GM23338 (cell line): ENCODE data around the gene TIMM9.

Experiments used
- TF ChIP-seq, protein P1 (sequence below), 2 experiments: fragments of 200-600 bp in 1 of 2; sonication (generic) in 1 of 2; conservative IDR thresholded peaks; 2 replicates each; pipeline versions ENCODE4 v1.5.1 to v1.6.1; 2016 to 2017; ENCODE audit warnings: antibody characterized with exemption in 2 of 2, low read depth in 2 of 2, mild to moderate bottlenecking in 2 of 2, moderate library complexity in 1 of 2
- TF ChIP-seq, protein P2 (sequence below): IDR thresholded peaks from one replicate; pipeline ENCODE4 v1.6.1; 2018; ENCODE audit warnings: antibody characterized with exemption; ENCODE audit not compliant: unreplicated experiment
- TF ChIP-seq, protein P3 (sequence below): IDR thresholded peaks from 2 replicates; pipeline ENCODE4 v1.6.1; 2016; ENCODE audit warnings: antibody characterized with exemption

DNA sequence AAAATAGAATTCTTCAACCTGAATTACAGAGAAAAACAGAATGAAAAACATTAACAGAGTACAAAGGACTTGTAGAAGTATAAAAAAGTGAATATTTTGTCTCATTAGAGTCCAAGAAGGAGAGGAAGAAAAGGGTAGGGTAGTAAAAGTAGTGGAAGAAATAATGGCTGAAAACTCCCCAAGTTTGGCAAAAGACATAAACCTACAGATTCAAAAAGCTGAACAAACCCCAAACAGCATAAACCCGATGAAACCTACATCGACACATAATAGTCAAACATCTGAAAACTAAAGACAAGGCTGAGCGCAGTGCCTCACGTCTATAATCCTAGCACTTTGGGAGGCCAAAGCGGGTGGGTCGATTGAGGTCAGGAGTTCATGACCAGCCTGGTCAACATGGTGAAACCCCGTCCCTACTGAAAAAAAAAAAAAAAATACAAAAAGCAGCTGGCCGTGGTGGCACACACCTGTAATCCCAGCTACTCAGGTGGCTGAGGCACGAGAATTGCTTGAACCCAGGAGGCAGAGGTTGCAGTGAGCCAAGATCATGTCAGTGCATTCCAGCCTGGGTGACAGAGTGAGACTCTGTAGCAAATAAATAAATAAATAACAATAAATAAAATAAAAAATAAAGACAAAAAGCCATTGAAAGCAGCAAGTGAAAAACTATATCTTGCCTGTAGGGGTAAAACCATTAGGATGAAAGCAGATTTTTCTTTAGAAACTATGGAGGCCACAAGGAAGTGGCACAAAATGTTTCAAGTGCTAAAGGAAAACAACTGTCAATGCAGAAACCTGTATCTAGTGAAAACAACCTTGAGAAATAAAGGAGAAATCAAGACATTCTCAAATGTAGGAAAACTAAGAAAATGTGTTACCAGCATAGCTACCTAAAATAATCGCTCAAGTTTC is 11.4 kb downstream of the TIMM9 start:
- TF ChIP-seq, protein P1, sequence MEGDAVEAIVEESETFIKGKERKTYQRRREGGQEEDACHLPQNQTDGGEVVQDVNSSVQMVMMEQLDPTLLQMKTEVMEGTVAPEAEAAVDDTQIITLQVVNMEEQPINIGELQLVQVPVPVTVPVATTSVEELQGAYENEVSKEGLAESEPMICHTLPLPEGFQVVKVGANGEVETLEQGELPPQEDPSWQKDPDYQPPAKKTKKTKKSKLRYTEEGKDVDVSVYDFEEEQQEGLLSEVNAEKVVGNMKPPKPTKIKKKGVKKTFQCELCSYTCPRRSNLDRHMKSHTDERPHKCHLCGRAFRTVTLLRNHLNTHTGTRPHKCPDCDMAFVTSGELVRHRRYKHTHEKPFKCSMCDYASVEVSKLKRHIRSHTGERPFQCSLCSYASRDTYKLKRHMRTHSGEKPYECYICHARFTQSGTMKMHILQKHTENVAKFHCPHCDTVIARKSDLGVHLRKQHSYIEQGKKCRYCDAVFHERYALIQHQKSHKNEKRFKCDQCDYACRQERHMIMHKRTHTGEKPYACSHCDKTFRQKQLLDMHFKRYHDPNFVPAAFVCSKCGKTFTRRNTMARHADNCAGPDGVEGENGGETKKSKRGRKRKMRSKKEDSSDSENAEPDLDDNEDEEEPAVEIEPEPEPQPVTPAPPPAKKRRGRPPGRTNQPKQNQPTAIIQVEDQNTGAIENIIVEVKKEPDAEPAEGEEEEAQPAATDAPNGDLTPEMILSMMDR (conservative IDR thresholded peaks at IDR 0.05; ENCODE audit: low read depth in 2 of 2), result no peak
- TF ChIP-seq, protein P2, sequence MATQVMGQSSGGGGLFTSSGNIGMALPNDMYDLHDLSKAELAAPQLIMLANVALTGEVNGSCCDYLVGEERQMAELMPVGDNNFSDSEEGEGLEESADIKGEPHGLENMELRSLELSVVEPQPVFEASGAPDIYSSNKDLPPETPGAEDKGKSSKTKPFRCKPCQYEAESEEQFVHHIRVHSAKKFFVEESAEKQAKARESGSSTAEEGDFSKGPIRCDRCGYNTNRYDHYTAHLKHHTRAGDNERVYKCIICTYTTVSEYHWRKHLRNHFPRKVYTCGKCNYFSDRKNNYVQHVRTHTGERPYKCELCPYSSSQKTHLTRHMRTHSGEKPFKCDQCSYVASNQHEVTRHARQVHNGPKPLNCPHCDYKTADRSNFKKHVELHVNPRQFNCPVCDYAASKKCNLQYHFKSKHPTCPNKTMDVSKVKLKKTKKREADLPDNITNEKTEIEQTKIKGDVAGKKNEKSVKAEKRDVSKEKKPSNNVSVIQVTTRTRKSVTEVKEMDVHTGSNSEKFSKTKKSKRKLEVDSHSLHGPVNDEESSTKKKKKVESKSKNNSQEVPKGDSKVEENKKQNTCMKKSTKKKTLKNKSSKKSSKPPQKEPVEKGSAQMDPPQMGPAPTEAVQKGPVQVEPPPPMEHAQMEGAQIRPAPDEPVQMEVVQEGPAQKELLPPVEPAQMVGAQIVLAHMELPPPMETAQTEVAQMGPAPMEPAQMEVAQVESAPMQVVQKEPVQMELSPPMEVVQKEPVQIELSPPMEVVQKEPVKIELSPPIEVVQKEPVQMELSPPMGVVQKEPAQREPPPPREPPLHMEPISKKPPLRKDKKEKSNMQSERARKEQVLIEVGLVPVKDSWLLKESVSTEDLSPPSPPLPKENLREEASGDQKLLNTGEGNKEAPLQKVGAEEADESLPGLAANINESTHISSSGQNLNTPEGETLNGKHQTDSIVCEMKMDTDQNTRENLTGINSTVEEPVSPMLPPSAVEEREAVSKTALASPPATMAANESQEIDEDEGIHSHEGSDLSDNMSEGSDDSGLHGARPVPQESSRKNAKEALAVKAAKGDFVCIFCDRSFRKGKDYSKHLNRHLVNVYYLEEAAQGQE, result no peak
- TF ChIP-seq, protein P3, sequence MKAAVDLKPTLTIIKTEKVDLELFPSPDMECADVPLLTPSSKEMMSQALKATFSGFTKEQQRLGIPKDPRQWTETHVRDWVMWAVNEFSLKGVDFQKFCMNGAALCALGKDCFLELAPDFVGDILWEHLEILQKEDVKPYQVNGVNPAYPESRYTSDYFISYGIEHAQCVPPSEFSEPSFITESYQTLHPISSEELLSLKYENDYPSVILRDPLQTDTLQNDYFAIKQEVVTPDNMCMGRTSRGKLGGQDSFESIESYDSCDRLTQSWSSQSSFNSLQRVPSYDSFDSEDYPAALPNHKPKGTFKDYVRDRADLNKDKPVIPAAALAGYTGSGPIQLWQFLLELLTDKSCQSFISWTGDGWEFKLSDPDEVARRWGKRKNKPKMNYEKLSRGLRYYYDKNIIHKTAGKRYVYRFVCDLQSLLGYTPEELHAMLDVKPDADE, result no peak
